CD8-positive, alpha-beta memory T cell (primary cell): ENCODE results near the gene SS18L1. TPM values are rescaled to one million over a fixed set of nuclear protein-coding genes. Genes with fewer than 3 reads are reported as not detected.

ENCODE experiments used
- CTCF ChIA-PET: fragments of 350-600 bp; sonication (Branson Sonifier 250); formaldehyde crosslinking; loops from one replicate; lab custom pipeline; 2021; ENCODE audit warnings: antibody characterized with exemption; lab: Charles Lee
- POLR2A ChIA-PET: fragments of 350-600 bp; sonication (Branson Sonifier 250); formaldehyde crosslinking; loops from one replicate; lab custom pipeline; 2021; ENCODE audit warnings: antibody characterized with exemption; lab: Charles Lee
- DNase-seq, 5 donors: peaks; one replicate each; pipeline versions ENCODE4 v3.0.0 to v3.0.0-alpha.2; 2020 to 2022; ENCODE audit warnings: mixed read lengths in 1 of 5
- H3K27ac ChIP-seq: one replicate; pipeline ENCODE4 v1.7.0; 2013; ENCODE audit warnings: low read depth, mild to moderate bottlenecking, low read length, moderate library complexity
- H3K27me3 ChIP-seq: 2 replicates; pipeline ENCODE4 v1.7.0; 2013; ENCODE audit warnings: low read length, mild to moderate bottlenecking; ENCODE audit not compliant: insufficient read depth, poor library complexity, severe bottlenecking
- H3K36me3 ChIP-seq: 2 replicates; pipeline ENCODE4 v1.7.0; 2013; ENCODE audit warnings: mild to moderate bottlenecking, low read length, moderate library complexity; ENCODE audit not compliant: insufficient read depth
- H3K4me1 ChIP-seq: 2 replicates; pipeline ENCODE4 v1.7.0; 2013; ENCODE audit warnings: mild to moderate bottlenecking, low read length, moderate library complexity; ENCODE audit not compliant: insufficient read depth
- H3K4me3 ChIP-seq: 2 replicates; pipeline ENCODE4 v1.7.0; 2013; ENCODE audit warnings: mild to moderate bottlenecking, low read length
- H3K9me3 ChIP-seq: 2 replicates; pipeline ENCODE4 v1.7.0; 2013; ENCODE audit warnings: mild to moderate bottlenecking, low read length
- H3K27ac Mint-ChIP-seq, 8 donors: one replicate each; pipeline ENCODE4 v1.8.0; 2020 to 2021; ENCODE audit warnings: mixed read lengths in 8 of 8, mild to moderate bottlenecking in 6 of 8, inconsistent platforms in 3 of 8, moderate library complexity in 3 of 8
- H3K27me3 Mint-ChIP-seq, 2 donors: one replicate each; pipeline ENCODE4 v1.8.0; 2020 to 2021; ENCODE audit warnings: mixed read lengths in 2 of 2, mild to moderate bottlenecking in 1 of 2, moderate library complexity in 1 of 2
- H3K36me3 Mint-ChIP-seq, 3 donors: one replicate each; pipeline ENCODE4 v1.8.0; 2020 to 2021; ENCODE audit warnings: mixed read lengths in 3 of 3, inconsistent platforms in 1 of 3, mild to moderate bottlenecking in 1 of 3
- H3K4me1 Mint-ChIP-seq, 3 donors: one replicate each; pipeline ENCODE4 v1.8.0; 2020 to 2021; ENCODE audit warnings: mixed read lengths in 3 of 3, inconsistent platforms in 1 of 3, mild to moderate bottlenecking in 1 of 3
- H3K4me3 Mint-ChIP-seq, 7 donors: one replicate each; pipeline ENCODE4 v1.8.0; 2020 to 2021; ENCODE audit warnings: mixed read lengths in 7 of 7, mild to moderate bottlenecking in 6 of 7, moderate library complexity in 4 of 7, inconsistent platforms in 2 of 7
- H3K9me3 Mint-ChIP-seq, 5 donors: one replicate each; pipeline ENCODE4 v1.8.0; 2020 to 2022; ENCODE audit warnings: mixed read lengths in 5 of 5, mild to moderate bottlenecking in 3 of 5, moderate library complexity in 2 of 5, inconsistent platforms in 1 of 5
- polyA plus RNA-seq: library from polyadenylated mRNA; unstranded; fragments of 300-500 nt; fragmentation: Illumina TruSeq; gene quantifications from one replicate; pipeline ENCODE4 v1.2.3, GENCODE V29; 2021
- total RNA-seq, 2 experiments: library from RNA; stranded (reverse); gene quantifications; one replicate each; pipeline ENCODE4 v1.2.3, GENCODE V29; 2021

SS18L1 gene
- total and polyA plus RNA-seq, 3 experiments from 2014 or later: 0.86 to 18.5 (median 16.9) TPM

DNA sequence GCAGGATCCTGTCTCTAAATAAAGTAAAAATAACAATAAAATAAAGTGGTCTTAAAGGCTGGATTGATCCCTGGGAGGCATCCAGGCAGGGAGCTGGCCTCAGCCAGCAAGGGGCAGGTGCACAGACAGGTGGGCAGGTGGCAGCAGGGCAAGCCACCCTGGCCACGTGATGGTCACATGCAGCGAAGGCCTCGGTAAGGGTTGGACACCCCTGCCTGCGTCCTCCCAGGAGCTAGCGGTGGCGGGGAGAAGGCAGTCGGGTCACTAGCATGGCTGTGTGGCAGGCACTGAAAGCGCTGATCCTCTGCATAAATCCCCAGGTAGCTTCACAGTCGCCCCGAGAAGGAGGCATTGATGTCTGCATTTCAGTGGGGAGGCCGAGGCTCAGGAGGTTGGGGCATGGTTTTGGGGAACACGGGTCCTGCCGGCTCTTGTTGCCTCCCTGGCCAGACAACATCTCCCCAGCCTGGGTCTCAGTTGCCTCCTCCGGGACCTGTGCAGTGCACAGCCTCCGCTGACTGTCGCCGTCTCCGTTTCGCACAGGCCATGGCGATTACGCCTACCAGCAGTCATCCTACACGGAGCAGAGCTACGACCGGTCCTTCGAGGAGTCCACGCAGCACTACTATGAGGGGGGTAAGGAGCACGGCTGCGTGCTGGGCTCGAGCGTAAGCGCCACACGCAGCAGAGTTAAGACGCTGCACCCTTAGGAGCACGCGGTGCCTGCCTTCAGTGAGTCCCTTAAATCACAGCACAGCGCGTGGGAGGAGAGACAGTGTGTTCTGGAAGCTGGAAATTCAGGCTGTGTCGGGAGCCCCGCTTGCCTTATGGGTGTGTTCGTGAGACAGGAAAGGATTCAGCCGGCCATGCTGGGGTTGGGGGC lies 21.6 kb downstream of the SS18L1 start:
- H3K9me3 Mint-ChIP-seq: no peaks in the 10 kb centered on the region
- no peak overlapping the region for H3K27ac ChIP-seq
- H3K4me3 Mint-ChIP-seq: no peak overlapping the region
- POLR2A ChIA-PET: no interaction called here
- no peaks in the 10 kb centered on the region for H3K36me3 ChIP-seq
- H3K27me3 Mint-ChIP-seq: no peaks in the 10 kb centered on the region
- no peak overlapping the region for H3K4me3 ChIP-seq
- no peak for DNase-seq
- CTCF ChIA-PET: no interaction called here
- H3K36me3 Mint-ChIP-seq: peaks cover 0 to 68% (median 1%) of the 10 kb centered on the region in 3 donors
- no peak overlapping the region for H3K27ac Mint-ChIP-seq
- H3K4me1 ChIP-seq: no peaks in the 10 kb centered on the region
- no peaks in the 10 kb centered on the region for H3K27me3 ChIP-seq
- no peaks in the 10 kb centered on the region for H3K4me1 Mint-ChIP-seq
- H3K9me3 ChIP-seq: no peaks in the 10 kb centered on the region

DNA sequence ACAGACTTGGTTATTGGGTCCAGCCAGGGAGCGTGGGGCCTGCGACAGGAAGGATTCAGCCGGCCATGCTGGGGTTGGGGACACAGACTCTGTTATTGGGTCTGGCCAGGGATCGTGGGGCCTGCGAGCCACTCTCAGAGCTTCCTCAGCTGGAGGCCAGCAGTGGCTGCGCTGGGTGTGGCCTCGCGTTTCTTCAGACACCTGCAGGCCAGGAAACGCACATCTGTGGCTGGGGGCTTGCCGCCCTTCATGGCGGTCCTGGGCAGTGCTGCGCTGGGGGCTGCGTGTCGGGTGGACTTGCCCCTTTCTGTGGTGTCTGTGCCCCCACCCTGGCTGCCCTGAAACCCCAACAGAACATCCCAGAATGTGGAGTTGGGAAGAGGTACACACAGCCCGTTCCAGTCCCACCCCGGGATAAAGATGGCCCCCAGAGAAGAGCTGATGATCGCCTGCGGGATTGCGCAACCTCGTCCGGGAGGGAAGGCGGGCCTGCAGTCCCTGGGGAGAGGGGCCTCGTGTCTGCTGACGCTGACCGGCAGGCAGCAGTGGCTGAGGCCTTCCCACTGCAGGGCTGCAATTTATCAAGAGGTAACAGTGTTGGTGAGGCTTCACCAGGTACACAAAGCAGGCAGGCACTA lies 22.3 kb downstream of the SS18L1 start:
- Mint-ChIP-seq H3K4me1 (no peaks in the 10 kb centered on the region), H3K36me3 (peaks cover 0 to 62% (median 1%) of the 10 kb centered on the region in 3 donors), H3K27ac (no peak overlapping the region), H3K4me3 (no peak overlapping the region), H3K9me3 (no peaks in the 10 kb centered on the region), H3K27me3 (no peaks in the 10 kb centered on the region)
- CTCF ChIA-PET: interaction anchor here (2.0 kb wide), 1 partner anchor 155 kb away, joined by 4 read pairs; no protein-coding TSS in a partner anchor
- Histone ChIP-seq H3K36me3 (no peaks in the 10 kb centered on the region), H3K4me1 (no peaks in the 10 kb centered on the region), H3K27me3 (no peaks in the 10 kb centered on the region), H3K4me3 (no peak overlapping the region), H3K9me3 (no peaks in the 10 kb centered on the region), H3K27ac (no peak overlapping the region)
- POLR2A ChIA-PET: no interaction called here
- no peak for DNase-seq

DNA sequence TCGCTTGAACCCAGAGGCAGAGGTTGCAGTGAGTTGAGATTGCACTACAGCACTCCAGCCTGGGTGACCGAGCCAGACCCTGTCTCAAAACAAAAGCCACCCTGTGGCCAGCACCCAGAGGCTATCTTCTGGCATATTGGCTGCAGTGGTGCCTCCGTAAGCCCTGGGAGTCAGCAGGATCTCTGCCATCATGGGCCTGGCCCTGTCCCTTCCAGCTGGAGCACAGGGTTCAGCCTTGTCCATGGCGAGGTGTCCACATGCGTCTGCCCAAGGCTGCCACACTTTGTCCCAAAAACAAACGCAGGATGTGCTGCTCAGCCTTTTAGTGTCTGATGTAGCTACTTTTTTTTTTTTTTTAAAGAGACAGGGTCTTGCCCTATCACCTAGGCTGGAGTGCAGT lies 23.9 kb downstream of the SS18L1 start:
- no peak for DNase-seq
- ChIA-PET CTCF (interaction anchor here (1.3 to 2.0 kb wide), 2 partner anchors 24 to 156 kb away, joined by 3 to 4 read pairs; no protein-coding TSS in a partner anchor), POLR2A (interaction anchor here (0.7 kb wide), 1 partner anchor 31 kb away, joined by 6 read pairs; no protein-coding TSS in a partner anchor)
- Histone ChIP-seq H3K9me3 (no peaks in the 10 kb centered on the region), H3K4me1 (no peaks in the 10 kb centered on the region), H3K4me3 (no peak overlapping the region), H3K36me3 (no peaks in the 10 kb centered on the region), H3K27ac (no peak overlapping the region), H3K27me3 (no peaks in the 10 kb centered on the region)
- no peaks in the 10 kb centered on the region for H3K9me3 Mint-ChIP-seq
- H3K27me3 Mint-ChIP-seq: no peaks in the 10 kb centered on the region
- H3K4me3 Mint-ChIP-seq: no peak overlapping the region
- H3K4me1 Mint-ChIP-seq: no peaks in the 10 kb centered on the region
- H3K36me3 Mint-ChIP-seq: peaks cover 0 to 54% (median 4%) of the 10 kb centered on the region in 3 donors
- no peak overlapping the region for H3K27ac Mint-ChIP-seq

DNA sequence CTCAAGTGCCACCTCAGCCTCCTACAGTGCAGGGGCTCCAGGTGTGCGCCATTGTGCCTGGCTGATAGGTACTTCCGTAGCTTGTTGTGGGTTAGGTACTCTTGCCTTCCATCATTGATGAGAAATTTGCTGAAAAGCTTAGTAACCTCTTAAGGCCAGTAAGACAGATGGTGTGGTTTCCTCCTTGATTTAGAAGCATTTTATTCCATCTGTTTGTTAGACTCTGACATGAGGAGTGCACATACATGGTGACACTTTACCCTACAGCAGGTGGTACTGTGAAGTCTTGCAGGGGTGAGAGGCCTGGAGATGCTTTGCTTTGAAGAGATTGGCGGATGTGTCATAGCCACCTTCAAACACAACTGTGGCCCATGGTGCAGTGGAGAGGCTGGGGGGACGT lies 24.5 kb downstream of the SS18L1 start:
- Mint-ChIP-seq H3K4me3 (no peak overlapping the region), H3K27ac (peak overlapping the region in 1 of 8 donors; percentile 18), H3K9me3 (no peaks in the 10 kb centered on the region), H3K4me1 (no peaks in the 10 kb centered on the region), H3K36me3 (peaks cover 0 to 51% (median 4%) of the 10 kb centered on the region in 3 donors), H3K27me3 (no peaks in the 10 kb centered on the region)
- Histone ChIP-seq H3K4me3 (no peak overlapping the region), H3K9me3 (no peaks in the 10 kb centered on the region), H3K4me1 (no peaks in the 10 kb centered on the region), H3K27me3 (no peaks in the 10 kb centered on the region), H3K27ac (no peak overlapping the region), H3K36me3 (no peaks in the 10 kb centered on the region)
- POLR2A ChIA-PET: no interaction called here
- no peak for DNase-seq
- CTCF ChIA-PET: interaction anchor here (2.0 kb wide), 1 partner anchor 157 kb away, joined by 4 read pairs; no protein-coding TSS in a partner anchor

DNA sequence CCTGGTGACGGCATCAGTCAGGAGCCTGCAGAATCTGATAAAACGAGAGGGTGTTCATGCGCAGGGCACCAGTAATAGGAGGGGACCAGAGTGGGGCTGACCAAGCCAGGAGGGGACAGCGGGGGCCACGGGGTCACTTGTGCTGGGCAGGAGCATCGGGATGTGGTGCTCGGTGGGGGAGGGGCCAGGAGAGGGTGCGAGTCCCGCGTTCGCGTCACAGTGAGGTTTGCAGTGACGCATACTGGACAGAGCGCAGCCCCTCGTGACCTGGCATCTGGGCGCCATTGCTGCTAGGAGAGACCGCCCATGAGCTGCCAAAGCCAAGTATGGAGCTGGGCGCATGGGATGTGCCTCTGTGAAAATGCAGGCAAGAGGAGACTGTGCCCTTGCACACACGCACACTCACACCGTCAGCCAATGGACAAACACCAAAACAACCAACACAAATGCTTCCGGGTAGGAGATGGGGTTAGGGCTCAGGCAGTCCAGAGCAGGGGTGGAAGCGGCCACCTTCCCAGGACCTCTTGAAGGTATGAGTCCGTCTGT lies 25.4 kb downstream of the SS18L1 start:
- no peak overlapping the region for H3K27ac Mint-ChIP-seq
- H3K27ac ChIP-seq: no peak overlapping the region
- DNase-seq: no peak
- ChIA-PET CTCF (no interaction called here), POLR2A (no interaction called here)
- H3K9me3 ChIP-seq: no peaks in the 10 kb centered on the region
- no peaks in the 10 kb centered on the region for H3K27me3 ChIP-seq
- H3K4me1 ChIP-seq: no peaks in the 10 kb centered on the region
- no peak overlapping the region for H3K4me3 ChIP-seq
- H3K9me3 Mint-ChIP-seq: no peaks in the 10 kb centered on the region
- H3K4me1 Mint-ChIP-seq: no peaks in the 10 kb centered on the region
- H3K36me3 ChIP-seq: no peaks in the 10 kb centered on the region
- no peak overlapping the region for H3K4me3 Mint-ChIP-seq
- no peaks in the 10 kb centered on the region for H3K27me3 Mint-ChIP-seq
- H3K36me3 Mint-ChIP-seq: peaks cover 0 to 46% (median 5%) of the 10 kb centered on the region in 3 donors

DNA sequence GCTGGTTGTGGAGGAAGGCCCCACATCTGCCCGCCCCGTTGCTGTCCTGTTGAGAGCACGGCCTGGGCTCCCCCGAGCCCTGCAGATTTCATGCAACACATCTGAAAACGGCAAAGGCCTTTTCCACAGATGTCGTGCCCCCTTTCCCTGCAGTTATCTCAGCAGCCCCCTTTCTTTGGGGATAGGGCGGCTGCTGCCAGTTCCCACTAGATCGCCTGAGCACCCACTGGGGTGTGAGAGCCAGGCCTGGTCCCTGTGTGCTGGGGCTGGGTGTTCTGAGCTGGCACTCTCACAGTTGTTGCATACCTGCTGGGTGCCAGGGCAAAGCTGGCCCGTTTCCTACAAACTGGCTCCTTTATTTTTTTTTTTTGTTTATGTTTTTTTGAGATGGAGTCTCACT lies 27.0 kb downstream of the SS18L1 start:
- Histone ChIP-seq H3K36me3 (no peaks in the 10 kb centered on the region), H3K4me3 (no peak overlapping the region), H3K9me3 (no peaks in the 10 kb centered on the region), H3K27me3 (no peaks in the 10 kb centered on the region), H3K4me1 (no peaks in the 10 kb centered on the region), H3K27ac (no peak overlapping the region)
- no peak overlapping the region for H3K27ac Mint-ChIP-seq
- H3K36me3 Mint-ChIP-seq: peaks cover 3 to 44% (median 8%) of the 10 kb centered on the region in 3 donors
- ChIA-PET POLR2A (no interaction called here), CTCF (no interaction called here)
- no peak for DNase-seq
- H3K4me3 Mint-ChIP-seq: no peak overlapping the region
- H3K27me3 Mint-ChIP-seq: no peaks in the 10 kb centered on the region
- no peaks in the 10 kb centered on the region for H3K9me3 Mint-ChIP-seq
- H3K4me1 Mint-ChIP-seq: no peaks in the 10 kb centered on the region

DNA sequence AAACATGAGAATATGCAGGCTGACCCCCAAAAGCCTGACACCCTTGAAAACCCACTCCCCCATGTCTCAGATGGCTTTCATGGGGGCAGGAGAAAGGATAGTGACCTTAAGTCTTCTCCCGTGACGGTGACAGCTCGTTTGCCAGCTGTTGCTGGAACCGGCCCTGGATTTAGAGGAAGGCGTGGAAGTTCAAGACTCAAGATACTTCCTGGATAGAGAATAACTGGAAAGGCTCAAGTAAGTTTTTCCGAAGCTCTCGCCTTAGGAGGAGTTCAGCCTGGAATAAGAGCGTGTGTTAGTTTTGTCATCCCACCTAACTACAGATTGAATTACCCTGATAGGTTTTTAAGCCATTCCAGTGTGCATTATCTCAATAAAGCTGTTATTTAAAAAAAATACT lies 27.7 kb downstream of the SS18L1 start:
- Mint-ChIP-seq H3K36me3 (peaks cover 3 to 39% (median 9%) of the 10 kb centered on the region in 3 donors), H3K27ac (peak overlapping the region in 2 of 8 donors; percentile 35 to 79), H3K4me3 (no peak overlapping the region), H3K27me3 (no peaks in the 10 kb centered on the region), H3K4me1 (no peaks in the 10 kb centered on the region), H3K9me3 (no peaks in the 10 kb centered on the region)
- H3K27ac ChIP-seq: no peak overlapping the region
- H3K4me3 ChIP-seq: no peak overlapping the region
- no peaks in the 10 kb centered on the region for H3K27me3 ChIP-seq
- no peaks in the 10 kb centered on the region for H3K9me3 ChIP-seq
- ChIA-PET POLR2A (no interaction called here), CTCF (no interaction called here)
- no peaks in the 10 kb centered on the region for H3K4me1 ChIP-seq
- H3K36me3 ChIP-seq: no peaks in the 10 kb centered on the region
- DNase-seq: no peak

DNA sequence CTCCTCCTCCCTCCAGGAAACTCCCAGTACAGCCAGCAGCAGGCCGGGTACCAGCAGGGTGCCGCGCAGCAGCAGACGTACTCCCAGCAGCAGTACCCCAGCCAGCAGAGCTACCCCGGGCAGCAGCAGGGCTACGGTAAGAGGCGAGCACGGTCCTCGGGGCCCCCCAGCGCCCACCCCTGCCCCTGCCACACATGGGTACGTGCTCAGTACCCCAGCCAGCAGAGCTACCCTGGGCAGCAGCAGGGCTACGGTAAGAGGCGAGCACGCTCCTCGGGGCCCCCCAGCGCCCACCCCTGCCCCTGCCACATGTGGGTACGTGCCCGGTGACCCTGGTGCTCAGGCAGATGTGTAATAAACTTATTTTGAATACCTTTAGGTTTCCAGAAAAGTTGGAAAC lies 29.1 kb downstream of the SS18L1 start:
- POLR2A ChIA-PET: no interaction called here
- Histone ChIP-seq H3K27me3 (no peaks in the 10 kb centered on the region), H3K27ac (no peak overlapping the region), H3K36me3 (no peaks in the 10 kb centered on the region), H3K9me3 (no peaks in the 10 kb centered on the region), H3K4me1 (no peaks in the 10 kb centered on the region), H3K4me3 (no peak overlapping the region)
- CTCF ChIA-PET: no interaction called here
- Mint-ChIP-seq H3K4me3 (no peak overlapping the region), H3K27me3 (no peaks in the 10 kb centered on the region), H3K9me3 (no peaks in the 10 kb centered on the region), H3K36me3 (peaks cover 3 to 37% (median 8%) of the 10 kb centered on the region in 3 donors), H3K27ac (no peak overlapping the region), H3K4me1 (no peaks in the 10 kb centered on the region)
- no peak for DNase-seq
